ENCODE results near the gene ZNF74.

Gene ZNF74

DNA sequence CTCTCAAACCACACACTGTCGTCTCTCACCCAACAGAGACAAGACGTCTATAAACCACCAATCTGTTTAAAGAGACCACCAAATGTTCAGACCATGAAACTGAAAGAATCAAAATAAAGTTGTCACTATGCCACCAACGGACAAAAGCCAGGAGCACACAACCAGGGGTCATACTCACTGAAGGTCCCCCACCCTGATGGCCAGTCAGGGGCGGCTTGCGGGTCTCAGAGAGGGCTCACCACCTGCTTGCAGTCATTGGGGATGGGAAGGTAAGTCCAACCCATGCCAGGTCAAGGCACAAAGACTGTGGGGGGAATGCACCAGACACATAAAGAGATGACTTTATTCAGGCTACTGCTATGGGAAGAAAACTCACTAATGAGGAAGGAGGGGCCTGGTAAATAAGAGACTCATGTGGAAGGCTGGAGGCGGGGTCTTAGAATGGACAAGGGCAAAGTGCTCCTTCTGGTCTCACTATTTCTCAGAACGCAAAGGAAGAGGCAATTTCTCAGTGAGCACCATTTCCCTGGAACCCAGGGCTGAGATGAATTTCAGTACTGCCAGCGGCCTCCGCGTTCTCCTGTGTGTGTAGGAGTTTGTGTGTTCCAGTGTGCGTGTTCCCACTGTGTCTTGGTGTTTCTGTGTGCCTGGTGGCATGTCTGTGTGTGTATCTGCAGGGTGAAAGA, 26.3 kb downstream of the ZNF74 start:
- no peak for TF ChIP-seq ZNF274 (IDR thresholded peaks at IDR 0.05; ENCODE audit: low read depth, low read length)
- no peak overlapping the region for H3K4me3 ChIP-seq (ENCODE audit: low read length)

DNA sequence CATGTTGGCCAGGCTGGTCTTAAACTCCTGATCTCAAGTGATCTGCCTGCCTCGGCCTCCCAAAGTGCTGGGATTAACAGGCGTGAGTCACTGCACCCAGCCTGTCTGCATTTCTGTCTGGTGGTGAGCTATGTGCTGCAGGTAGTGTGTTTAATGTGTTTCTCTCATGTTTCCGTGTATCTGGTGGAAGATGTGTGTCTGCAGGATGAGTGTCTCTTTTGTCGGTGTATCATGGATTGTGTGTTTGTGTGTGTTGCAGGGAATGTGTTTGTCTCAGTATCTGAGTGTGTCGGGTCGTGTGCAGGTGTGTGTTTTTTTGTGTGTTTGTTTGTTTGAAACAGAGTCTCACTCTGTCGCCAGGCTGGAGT, 27.5 kb downstream of the ZNF74 start:
- no peak overlapping the region for H3K4me3 ChIP-seq (ENCODE audit: low read length)
- no peak for TF ChIP-seq ZNF274 (IDR thresholded peaks at IDR 0.05; ENCODE audit: low read depth, low read length)

DNA sequence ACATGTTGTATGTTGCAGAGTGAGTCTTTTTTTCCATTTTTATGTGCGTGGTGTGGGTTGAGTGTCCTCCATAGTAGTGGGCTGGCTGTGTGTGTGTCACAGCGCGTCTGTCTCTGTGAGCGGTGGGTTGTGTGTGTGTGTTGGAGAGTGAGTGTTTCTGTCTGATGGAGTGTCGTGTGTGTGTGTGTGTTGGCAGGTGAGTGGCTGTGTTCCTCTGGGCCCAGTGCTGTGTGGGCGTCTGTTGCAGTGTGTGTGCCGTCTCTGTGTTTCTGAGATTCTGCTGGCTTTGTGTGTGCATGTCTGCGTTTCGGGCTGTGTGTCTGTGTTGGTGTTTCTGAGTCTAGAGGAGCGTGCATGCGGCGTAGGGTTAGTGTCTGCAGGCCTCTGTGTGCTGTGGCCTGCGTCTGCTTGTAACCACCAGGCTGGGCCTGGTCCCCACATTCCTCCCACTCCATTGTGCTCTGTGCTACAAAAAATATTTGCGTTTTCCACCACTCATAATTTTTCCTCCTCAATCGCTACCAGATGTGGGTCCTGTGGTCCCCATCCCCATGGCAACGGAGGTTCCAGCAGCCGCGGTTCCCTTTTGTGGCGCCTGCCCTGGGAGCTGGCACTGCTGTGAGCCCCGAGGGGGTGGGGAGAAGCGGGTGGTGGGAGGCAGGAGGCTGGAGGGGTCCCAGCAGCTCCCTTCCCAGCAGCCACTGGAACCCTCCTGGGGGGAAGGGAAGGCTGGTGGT, 28.5 kb downstream of the ZNF74 start:
- no peak overlapping the region for H3K4me3 ChIP-seq (ENCODE audit: low read length)
- no peak for TF ChIP-seq ZNF274 (IDR thresholded peaks at IDR 0.05; ENCODE audit: low read depth, low read length)

DNA sequence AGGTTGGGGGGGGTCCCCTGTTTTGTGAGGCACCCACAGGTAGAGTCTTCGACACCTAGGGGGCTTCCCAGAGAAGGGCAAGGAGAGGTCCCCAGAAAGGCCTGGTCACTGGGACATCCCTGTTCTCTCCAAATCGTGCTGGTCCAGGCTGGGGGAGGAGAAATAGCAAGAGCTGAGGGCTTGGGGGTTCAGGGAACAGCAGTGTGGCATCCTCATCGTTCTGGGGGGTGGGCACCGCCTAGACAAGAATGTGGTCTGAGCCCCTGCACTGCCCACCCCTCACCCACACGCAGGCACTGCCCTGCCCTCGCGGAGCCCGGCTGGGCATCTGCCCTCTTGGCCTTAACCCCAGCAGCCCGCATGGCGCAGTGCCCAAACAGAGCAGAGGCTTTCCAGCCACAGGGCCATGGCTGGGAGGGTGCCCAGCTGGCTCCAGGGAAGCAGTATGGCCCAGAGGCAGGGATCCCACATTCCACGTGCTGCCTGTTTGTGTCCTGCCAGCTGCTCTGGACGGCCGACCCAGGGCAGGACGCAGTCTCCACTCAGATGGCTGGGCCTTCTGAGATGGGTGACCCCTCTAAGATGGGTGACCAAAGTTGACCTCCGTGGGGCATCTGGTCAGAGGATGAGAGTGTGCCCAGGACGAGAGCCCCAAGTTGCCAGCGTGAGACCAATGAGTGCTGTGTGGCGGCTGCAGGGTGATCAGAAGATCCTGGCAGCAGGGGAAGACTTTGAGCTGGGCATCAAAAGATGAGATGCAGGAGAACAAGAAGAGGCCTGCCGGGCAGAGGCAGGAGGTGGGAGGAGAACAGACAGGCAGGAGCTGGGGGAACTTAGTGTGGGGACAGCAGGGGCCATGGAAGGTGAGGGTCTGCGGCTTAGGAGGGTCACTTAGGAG, 29.3 kb downstream of the ZNF74 start:
- TF ChIP-seq ZNF274 (IDR thresholded peaks at IDR 0.05; ENCODE audit: low read depth, low read length) = no peak
- H3K4me3 ChIP-seq (ENCODE audit: low read length) = no peak overlapping the region

DNA sequence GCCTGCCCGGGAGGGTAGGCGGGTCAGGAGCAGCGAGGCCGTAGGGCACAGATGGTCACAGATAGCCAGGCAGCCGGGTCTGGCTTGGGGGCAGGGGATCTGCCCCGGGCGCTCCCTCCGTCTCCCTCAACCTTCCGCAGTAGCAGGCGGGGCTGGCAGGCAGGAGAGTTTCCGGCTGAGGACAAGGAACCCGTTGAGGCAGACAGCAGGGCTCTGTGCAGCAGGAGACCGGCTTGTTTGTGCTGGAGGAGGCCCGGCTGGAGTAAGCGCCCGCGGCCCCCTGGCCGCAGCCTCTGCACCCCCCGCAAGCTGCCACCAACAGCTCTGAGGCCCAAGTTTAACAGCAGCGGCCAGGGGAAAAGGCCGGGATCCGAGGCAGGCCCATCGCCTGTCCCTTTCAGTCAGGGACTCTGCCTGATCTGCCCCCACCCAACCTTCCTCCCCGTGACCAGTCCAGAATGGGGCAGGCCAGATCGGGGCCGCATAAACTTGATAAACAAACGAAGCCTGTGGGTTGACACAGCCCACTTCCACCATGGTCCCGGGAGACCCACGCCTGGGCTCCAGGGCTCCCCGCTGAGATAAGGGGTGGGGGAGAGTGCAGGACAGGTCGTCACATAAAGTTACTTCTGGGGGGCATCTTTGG, 30.1 kb downstream of the ZNF74 start:
- H3K4me3 ChIP-seq (ENCODE audit: low read length) = no peak overlapping the region

DNA sequence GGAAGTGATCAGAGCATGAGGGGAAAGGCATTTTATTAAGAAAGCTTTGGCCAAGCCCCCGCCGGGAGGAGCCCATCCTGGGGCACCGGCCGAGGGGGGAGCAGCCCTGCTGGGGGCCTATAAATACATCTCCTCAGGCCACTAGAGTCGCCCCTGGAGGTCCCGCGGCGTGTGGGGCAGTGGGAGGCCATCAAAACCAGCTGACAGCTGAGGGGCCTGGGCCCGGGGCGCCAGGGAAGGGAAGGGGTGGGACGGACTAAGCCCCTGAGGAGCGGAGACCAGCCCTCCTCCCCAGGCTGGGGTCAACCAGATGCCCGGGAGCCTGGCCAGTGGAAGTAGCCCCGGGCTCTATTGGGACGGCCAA, 30.6 kb downstream of the ZNF74 start:
- no peak for TF ChIP-seq ZNF274 (IDR thresholded peaks at IDR 0.05; ENCODE audit: low read depth, low read length)
- no peak overlapping the region for H3K4me3 ChIP-seq (ENCODE audit: low read length)

More for the DNA sequence above, 30.1 kb downstream of the ZNF74 start:
- no peak for TF ChIP-seq ZNF274 (IDR thresholded peaks at IDR 0.05; ENCODE audit: low read depth, low read length)

DNA sequence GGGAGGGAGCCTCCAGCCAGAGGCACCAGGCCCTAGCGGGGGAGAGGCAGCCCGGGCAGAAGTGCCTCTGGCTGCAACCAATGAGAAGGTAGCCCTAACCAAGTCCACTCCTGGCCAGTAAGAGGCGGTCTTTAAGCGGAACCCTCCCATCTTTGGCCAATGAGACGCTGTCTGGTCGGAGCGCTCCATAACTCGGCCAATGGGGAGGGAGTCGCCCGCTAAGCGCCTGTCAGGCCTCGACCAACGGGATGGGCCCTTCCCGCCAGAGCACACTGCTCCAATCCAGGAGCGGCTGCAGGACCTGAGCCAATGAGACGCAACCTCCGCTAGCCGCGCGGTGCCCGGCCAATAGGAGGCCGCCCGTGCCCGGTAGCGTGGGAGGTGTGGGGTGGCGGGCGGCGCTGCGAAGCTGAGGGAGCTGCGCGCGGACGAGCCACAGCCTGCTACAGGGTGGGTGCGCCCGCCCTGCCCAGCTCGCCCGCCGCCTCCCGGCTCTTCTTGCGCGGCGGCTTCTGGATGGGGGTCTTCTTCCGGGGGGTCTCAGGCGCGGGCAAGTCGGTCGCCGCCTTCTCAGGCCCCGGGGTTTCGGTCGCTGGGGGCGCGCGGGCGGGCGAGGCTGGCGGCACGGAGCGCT, 31.1 kb downstream of the ZNF74 start:
- H3K4me3 ChIP-seq (ENCODE audit: low read length) = no peak overlapping the region; the same call in 1 of the 2 replicates
- no peak for TF ChIP-seq ZNF274 (IDR thresholded peaks at IDR 0.05; ENCODE audit: low read depth, low read length)

DNA sequence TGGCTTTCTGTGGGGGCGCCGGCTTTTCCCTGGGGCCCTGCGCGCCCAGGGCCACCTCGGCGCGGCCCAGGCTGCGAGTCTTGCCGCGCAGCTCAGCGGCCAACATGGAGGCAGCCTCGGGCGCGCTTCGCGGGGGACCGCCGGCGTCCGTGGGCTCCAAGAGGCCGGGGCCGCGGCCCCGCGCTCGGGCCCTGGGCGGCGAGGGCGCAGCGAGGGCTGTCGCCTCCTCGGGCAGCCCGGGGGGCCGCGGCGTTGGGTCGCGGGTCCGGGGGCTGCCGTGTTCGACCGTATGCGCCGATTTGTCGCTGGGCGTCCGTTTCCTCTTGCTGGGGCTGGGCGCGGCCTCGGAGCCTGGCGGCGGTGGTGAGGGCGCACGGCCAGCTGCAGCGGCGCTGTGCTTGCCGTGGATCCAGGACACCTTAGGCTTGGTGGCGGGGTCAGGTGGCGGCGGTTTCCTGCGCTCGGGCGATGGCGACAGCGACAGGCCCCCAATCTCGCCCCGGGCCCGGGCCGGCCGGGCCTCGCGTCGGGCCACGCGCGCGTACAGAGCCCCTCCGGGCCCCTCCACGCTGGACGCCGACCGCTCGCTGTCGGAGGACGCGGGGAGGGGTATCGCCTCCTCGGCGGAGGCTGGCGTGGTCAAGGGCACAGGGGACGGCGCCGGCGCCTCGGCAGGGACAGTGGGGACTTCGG, 31.8 kb downstream of the ZNF74 start:
- no peak overlapping the region; the same call in 1 of the 2 replicates for H3K4me3 ChIP-seq (ENCODE audit: low read length)
- TF ChIP-seq ZNF274 (IDR thresholded peaks at IDR 0.05; ENCODE audit: low read depth, low read length) = no peak

DNA sequence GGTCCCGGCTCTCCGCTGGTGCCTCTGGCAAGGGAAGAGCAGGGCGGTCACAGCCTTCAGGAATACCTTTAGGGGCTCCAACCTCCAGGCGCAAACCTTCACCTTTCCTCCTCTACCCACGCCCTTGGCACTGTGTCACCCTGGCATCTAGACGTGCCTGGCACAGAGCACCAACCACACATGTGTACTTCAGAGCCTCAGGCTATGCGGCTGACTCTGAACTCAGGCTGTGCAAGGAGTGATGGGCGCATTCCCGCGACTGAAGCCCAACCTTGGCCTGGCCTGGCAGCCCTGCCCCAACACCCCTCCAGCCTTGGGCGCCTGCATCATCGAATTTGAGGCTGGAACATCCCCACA, 32.3 kb downstream of the ZNF74 start:
- H3K4me3 ChIP-seq (ENCODE audit: low read length) = no peak overlapping the region
- no peak for TF ChIP-seq ZNF274 (IDR thresholded peaks at IDR 0.05; ENCODE audit: low read depth, low read length)

DNA sequence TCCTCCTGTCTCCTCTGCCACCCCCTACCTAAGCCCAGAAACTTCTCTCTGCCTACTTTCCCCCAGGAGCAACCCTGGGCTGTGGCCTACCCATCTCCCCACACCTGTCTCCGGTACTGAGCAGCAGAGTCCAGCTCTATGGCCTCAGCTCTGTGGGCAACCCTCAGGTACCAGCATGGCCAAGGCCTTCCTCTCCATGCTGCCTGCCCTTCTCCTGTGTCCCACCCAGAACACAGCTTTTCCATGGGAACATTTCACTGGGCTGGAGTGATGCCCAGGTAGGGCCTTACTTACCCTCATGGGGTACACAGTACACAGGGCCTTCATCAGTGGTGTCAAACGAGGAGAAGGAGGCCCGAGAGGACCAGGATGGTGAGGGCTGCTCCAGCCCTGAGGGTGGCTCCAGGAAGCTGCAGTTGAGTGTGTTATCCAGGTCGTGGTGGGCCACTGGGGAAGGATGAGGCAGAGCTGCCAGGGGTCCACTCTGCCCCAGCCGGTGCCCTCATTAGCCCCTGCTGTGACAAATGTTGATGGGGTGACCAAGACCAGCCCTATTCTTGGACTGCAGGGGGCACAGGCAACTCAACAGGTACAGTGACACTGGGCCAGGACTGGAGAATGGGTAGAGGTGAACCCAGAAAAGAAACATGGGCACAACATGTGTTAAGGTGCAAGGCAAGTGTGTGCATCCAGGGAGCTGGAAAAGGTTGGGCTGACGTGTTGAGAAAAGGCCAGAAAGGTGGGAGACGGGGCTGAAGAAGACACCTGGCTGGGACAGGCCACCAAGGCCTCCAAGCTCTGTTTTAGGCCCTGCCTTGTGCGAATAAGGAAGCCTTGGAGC, 33.4 kb downstream of the ZNF74 start:
- no peak overlapping the region for H3K4me3 ChIP-seq (ENCODE audit: low read length)
- TF ChIP-seq ZNF274 (IDR thresholded peaks at IDR 0.05; ENCODE audit: low read depth, low read length) = no peak

DNA sequence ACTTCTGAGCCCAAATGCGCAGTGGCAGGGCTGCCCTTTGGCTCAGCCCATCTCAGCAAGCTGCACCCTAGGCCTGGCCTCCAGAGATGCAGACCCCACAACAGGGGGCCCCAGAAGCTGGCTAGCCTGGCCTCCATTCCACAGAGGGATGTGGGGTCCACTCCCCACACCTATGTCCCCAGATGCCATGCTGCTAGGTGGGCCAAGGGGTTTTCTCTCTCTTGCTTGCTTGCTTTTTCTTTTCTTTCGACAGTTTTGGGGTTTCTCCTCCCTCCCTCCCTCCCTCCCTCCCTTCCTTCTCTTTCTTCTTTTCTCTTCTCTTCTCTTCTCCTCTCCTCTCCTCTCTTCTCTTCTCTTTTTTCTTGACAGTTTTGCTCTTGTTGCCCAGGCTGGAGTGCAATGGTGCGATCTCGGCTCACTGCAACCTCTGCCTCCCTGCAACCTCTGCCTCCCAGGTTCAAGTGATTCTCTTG, 34.0 kb downstream of the ZNF74 start:
- TF ChIP-seq ZNF274 (IDR thresholded peaks at IDR 0.05; ENCODE audit: low read depth, low read length) = no peak

DNA sequence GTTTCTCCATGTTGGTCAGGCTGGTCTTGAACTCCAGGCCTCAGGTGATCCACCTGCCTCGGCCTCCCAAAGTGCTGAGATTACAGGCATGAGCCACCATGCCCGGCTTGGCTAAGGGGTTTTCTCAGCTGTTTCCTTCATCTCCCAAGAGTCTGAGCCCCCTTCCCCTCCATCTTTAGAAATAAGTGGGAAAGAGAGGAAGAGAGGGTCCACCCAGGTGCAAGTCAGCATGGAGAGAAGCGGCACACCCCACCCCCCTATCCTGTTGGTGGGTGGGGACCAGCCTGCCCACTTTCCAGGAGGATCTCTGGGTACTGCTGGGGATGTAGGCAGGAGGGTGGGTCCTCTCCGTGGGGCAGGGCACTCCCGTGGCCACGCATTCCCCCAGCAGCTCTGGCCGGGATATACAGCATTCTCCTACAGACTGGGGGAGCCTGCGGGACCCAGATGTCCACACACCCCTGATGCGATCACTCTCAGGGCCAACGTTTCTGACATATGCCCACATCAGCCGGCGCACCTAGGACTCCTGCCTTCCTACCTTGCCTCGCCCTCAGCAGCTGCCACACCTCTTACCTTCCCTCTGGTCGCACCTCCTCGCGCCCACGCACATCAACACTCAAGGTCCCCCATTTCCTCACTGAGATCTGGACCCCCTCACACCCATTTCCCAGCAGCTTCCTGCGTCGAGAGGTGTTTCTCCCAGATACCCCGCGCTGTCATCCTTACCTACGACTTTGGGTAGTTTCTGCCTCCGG, 34.7 kb downstream of the ZNF74 start:
- TF ChIP-seq ZNF274 (IDR thresholded peaks at IDR 0.05; ENCODE audit: low read depth, low read length) = no peak
- H3K4me3 ChIP-seq (ENCODE audit: low read length) = peak overlapping the region; percentile 17; the same call in 1 of the 2 replicates

More for the DNA sequence above, 34.0 kb downstream of the ZNF74 start:
- H3K4me3 ChIP-seq (ENCODE audit: low read length) = no peak overlapping the region

Measured in GM08714 (cell line).